Measurements from ENCODE around the gene NALCN.

DNA sequence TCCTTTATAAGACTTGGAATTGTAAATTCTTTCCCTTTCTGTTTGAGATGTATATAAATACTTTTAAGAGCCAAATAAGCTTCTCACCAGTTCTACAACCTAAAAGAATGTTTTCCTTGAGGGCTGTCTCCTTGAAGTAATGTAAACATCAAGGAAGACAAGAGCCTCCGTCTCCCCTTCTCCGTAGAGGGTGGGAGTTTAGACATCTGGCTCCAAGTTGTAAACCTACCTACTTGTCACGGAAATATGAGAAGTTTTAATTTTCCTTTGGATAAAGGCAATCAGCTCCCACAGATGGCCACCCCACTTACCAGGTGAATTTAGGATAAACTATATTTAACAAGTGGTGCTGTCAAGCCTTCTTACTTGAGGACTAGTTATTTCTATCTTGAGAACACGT lies 237.9 kb downstream of the NALCN start:
- TF ChIP-seq CTCF (IDR thresholded peaks at IDR 0.05) (no peak), POLR2A (IDR thresholded peaks at IDR 0.05) (no peak)

All from esophagus squamous epithelium (tissue), 4 donors.